ENCODE data around the gene TMBIM1. TPM values are rescaled to one million over a fixed set of nuclear protein-coding genes. Genes with fewer than 3 reads are reported as not detected.

The TMBIM1 gene
- total RNA-seq, 2 donors from 2014 or later: 156 to 166 TPM

DNA sequence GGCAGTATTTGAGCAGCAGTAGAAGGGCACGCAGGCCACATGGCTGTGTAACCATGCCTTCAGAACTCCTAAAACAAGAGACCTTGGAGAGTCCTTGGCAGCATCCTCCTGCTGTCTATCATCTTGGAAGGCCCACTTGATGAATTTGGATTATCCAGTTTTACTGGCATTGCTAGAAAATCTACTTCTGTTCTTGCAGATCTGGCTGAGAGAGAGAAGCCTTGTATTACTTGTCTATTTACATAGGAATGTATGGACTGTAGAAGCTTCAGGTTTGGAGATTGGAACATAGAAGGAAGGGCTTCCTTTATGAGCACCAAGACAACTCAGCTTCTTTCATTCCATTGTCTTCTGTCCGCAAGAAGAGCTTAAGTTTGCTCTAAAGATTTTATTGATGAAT, 47.6 kb downstream of the TMBIM1 start:
- peak in 1 of 2 donors; percentile 23 for ATAC-seq

DNA sequence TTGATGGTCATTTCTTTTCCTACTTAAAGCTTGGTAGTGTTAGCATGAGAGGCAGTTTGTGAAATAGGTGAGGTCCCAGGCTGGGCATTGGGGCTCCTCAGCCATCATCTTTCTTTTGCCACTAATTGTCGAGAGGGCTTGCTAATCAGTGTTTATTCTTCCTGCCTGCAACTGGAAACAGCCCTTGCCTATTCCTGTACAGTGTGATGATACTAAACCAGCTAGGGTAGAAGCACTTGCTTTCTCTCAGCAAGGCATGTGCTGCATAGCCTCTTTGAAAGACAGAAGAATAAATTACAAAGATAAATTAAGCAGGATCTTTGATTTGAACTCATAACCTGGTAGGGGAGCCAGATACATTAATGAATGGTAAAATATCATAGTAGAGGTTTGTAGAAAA, 48.1 kb downstream of the TMBIM1 start:
- no peak for ATAC-seq
- intact Hi-C loops (cut with DNase I): no loop called here

More for the DNA sequence above, 47.6 kb downstream of the TMBIM1 start:
- intact Hi-C loops (cut with DNase I): no loop called here
- no peak for DNase-seq

DNA sequence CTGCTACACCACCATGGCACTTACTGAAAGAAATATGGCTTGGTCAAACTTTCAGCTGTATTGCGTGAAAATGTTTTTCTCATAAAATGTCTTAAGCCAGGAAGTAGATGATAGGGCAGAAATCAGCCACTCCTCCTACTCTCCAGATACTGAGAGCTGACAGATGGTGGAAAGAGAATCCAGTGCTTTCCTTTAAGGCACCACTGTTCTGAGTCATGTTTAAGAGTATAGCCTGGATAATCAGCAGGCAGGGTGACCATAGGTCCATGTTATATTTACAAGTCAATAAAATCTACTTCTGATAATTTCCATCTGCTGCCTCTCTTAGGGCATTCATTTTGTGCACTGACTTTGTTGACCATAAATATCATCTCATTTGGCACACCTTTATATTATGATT, 53.4 kb downstream of the TMBIM1 start:
- intact Hi-C loops (cut with DNase I): no loop called here
- DNase-seq (no peak), ATAC-seq (no peak)

More for the DNA sequence above, 48.1 kb downstream of the TMBIM1 start:
- no peak for DNase-seq

DNA sequence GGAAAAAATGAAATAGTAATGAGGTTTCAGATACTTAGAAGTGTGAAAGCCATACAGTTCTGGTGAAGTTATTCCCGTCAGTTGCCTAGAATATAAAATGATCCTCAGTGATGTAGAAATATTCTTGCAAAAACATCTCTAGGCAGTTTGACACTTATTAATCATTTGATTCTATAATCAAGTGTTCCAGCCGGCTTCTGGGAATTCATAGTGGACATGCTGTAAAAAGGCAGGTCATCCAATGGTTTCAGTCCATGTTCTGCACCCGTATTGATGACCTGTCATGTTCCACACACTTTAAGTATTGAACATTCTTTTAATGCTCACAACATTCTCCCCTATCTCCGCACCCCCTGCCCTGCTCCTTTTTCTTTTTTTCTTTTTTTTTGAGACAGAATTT, 55.5 kb downstream of the TMBIM1 start:
- intact Hi-C loops (cut with DNase I): no loop called here
- no peak for ATAC-seq
- no peak for DNase-seq

DNA sequence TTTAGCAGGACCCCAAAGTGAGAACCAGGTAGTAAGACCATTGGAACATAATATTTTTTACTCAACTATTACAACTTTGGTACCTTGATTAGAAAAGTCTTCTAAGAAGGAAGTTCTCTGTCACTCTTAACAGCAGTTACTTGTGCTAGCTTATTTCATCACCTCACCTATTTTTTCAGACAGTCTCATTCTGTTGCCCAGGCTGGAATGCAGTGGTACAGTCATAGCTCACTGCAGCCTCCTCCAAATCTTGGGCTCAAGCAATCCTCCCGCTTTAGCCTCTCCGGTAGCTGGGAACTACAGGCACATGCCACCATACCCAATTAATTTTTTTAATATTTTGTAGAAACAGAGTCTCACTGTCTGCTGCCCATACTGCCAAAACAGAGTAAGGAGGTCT, 57.3 kb downstream of the TMBIM1 start:
- ATAC-seq (no peak), DNase-seq (no peak)
- intact Hi-C loops (cut with DNase I): no loop called here

DNA sequence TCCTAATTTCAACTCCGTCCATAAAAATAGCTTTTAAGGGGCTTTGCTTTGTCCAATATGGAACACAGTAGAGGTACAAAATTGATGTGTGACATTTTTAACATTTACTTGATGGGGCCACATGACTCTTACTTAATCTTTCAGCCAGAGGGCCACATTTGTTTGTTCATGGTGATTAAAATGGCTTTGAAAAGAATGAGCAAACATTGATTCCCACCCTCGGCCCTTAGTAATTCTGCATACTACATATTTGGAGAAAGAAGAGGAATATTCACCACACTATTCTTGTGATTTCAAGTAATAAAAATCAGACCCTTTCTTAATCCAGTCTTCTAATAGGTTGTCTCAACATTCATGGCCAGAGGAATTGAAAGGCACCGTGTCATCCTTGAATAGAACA, 57.8 kb downstream of the TMBIM1 start:
- DNase-seq (no peak), ATAC-seq (no peak)
- intact Hi-C loops (cut with DNase I): no loop called here

DNA sequence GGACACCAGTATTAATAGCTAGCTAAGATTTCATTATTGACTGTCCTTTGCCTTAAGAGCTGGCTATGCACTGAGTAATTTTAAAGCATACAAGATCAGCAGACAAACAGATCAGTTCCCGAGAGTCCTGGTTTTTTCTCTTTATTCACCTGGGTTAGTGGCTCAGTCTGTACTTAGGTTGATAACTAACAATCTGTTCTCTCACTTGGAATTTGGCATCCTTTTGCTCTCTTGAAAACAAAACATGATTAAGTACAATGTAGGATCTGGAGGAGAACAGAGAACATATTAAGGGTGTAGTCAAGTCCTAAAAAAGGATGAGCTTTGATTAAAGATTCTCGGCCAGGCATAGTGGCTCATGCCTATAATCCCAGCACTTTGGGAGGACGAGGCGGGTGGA, 58.8 kb downstream of the TMBIM1 start:
- DNase-seq (no peak), ATAC-seq (no peak)
- intact Hi-C loops (cut with DNase I): no loop called here

DNA sequence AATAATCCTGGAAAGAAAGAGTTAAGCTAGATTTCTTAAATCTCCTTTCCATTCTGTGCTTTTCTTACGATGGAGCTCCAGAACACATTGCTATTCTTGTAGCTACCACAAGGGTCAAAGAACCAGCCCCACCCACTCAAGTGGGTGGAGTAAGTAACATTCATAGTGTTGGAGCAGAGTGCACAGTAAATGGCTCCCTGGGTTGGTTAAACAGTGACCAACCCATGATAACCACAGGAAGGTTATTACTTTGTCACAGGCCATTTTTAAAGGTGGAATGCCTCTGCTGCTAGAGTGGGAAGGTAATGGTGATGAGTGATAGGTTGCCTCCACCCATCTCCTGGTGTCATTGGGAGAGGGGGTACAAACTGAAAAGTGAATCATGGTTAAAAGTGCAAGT, 61.4 kb downstream of the TMBIM1 start:
- ATAC-seq: peak in 1 of 2 donors; percentile 39
- intact Hi-C loops (cut with DNase I): no loop called here
- no peak for DNase-seq

DNA sequence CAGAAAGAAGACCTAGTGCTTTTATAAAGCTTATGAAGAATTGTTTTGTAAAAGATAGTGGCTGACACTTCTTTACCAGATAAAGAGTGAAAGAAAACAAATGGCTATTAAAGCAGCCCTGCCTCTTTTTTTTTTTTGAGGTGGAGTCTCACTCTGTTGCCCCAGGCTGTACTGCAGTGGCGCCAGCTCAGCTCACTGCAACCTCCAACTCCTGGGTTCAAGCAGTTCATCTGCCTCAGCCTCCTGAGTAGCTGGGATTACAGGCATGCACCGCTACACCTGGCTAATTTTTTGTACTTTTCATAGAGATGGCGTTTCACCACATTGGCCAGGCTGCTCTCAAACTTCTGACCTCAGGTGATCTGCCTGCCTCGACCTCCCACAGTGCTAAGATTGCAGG, 62.5 kb downstream of the TMBIM1 start:
- peak in 1 of 2 donors; percentile 44 for ATAC-seq
- intact Hi-C loops (cut with DNase I): no loop called here
- no peak for DNase-seq

DNA sequence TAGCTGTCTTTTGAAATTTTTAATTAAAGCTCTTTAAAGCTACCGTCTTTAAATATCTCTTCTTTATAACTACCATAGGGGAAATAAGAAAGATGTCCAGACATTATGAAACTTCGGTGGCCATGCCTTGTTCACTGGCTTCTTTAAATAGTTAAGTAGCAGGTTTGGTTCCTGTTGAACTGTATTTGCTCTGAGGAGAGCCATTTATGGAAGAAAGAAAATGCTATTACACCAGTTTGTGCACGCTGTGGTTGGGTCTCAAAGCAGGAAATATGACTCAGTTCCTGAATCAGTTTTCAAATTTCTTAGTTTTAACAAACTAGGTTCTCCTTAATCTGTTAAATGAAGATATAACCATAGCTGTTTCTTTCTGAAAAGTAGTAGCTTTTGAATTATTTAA, 63.1 kb downstream of the TMBIM1 start:
- DNase-seq: no peak
- intact Hi-C loops (cut with DNase I): no loop called here
- peak; percentile 63 to 84 for ATAC-seq

DNA sequence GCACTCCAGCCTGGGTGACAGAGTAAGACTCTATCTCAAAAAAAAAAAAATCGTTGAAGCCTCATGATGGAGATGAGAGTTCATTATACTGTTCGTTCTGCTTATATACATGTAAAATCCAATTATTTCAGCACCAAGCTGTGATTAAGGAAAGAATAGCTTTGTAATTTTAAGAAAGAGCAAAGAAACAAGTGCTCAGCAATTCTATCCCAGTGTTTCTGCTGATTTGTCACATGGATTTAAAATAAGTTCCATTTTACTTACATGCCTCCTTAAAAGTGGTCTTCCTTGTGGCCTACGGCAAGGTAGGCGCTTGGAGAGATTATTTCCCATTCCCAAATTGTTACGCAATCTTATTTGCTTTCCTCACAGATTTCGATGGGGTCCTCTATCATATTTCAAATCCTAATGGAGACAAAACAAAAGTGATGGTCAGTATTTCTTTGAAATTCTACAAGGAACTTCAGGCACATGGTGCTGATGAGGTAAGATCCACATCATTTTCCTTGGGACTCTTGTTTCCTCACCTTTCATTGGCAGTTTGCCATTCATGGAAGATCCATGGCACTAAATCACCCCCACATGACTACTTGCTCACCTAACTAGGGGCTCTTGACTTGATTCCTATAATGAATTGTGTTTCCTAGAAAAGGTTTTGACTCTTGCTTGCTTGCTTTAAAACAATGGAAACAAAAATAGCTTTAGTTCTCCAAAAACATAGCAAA, 63.8 kb downstream of the TMBIM1 start:
- DNase-seq (no peak), ATAC-seq (no peak)
- intact Hi-C loops (cut with DNase I): no loop called here

DNA sequence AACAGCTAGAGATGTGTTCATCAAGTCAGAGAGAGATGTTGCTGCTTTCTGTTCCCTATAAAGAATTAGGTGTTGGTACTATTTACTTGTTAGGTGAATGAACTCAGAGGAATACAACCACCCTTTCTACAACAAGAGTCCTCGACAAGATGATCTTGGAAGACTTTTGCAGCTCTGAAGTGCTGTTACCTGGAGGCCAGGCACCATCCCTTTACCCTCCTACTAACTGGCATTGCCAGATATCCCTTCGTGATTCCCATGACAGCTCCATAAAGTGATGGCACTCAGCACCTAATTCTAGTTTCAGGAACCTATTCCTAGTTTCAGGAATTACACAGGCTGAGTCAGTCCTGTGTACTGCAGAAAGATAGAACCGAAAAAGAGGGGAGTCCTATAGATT, 65.4 kb downstream of the TMBIM1 start:
- ATAC-seq (no peak), DNase-seq (no peak)
- intact Hi-C loops (cut with DNase I): no loop called here

Small RNAs within 50 kb of the gene (microRNA-seq; reads per million reads assigned to microRNA genes)
- 4.8 to 5.2 reads per million in 2 donors for gene MIR6513
- 0 to 0.54 reads per million in 2 donors for gene MIR6810

Other genes starting within 250 kb of the TMBIM1 start
- gene RUFY4, start 223.2 kb downstream of the TMBIM1 start, total RNA-seq: not detected
- gene CXCR2, start 166.5 kb downstream of the TMBIM1 start, total RNA-seq: 1 to 10 TPM; 1.2 to 3.0 TPM
- under 1 TPM; 0.58 to 0.97 TPM for gene CXCR1, start 125.5 kb downstream of the TMBIM1 start, total RNA-seq
- 100 to 1,000 TPM; 144 to 167 TPM for gene ARPC2, start 75.3 kb downstream of the TMBIM1 start, total RNA-seq
- 1 to 10 TPM; 5.7 to 6.6 TPM for gene GPBAR1, start 31.5 kb downstream of the TMBIM1 start, total RNA-seq
- gene AAMP, start 22.4 kb downstream of the TMBIM1 start, total RNA-seq: 10 to 100 TPM; 49.0 to 52.5 TPM
- 10 to 100 TPM; 62.4 to 68.5 TPM for gene PNKD, start 22.0 kb downstream of the TMBIM1 start, total RNA-seq
- gene CATIP, start 64.4 kb upstream of the TMBIM1 start, total RNA-seq: not detected
- gene SLC11A1, start 89.8 kb upstream of the TMBIM1 start, total RNA-seq: 10 to 100 TPM in 1 of 2 donors, 1 to 10 TPM in 1; 8.5 to 16.1 TPM
- 100 to 1,000 TPM; 101 to 106 TPM for gene CTDSP1, start 107.4 kb upstream of the TMBIM1 start, total RNA-seq
- gene VIL1, start 126.6 kb upstream of the TMBIM1 start, total RNA-seq: not detected